Prostate gland (tissue), 2 donors: ENCODE results near the gene DNM3.

Source experiments
- CTCF ChIP-seq, 4 experiments: fragments of 200-600 bp in 2 of 4; fragments of 450-650 bp in 2 of 4; sonication (generic) in 2 of 4; IDR thresholded peaks; 1 replicate in 3 of 4; 2 replicates in 1 of 4; pipeline ENCODE4 v1.5.1; 2016 to 2019; ENCODE audit warnings: antibody characterized with exemption in 4 of 4, mild to moderate bottlenecking in 2 of 4, moderate library complexity in 2 of 4
- POLR2A ChIP-seq: fragments of 450-650 bp; IDR thresholded peaks from one replicate; pipeline ENCODE4 v1.6.1; 2016; ENCODE audit warnings: antibody characterized with exemption, mild to moderate bottlenecking
- POLR2AphosphoS5 ChIP-seq: sonication (generic); formaldehyde crosslinking; IDR thresholded peaks from one replicate; pipeline ENCODE4 v1.6.1; 2017; ENCODE audit warnings: antibody characterized with exemption

DNA sequence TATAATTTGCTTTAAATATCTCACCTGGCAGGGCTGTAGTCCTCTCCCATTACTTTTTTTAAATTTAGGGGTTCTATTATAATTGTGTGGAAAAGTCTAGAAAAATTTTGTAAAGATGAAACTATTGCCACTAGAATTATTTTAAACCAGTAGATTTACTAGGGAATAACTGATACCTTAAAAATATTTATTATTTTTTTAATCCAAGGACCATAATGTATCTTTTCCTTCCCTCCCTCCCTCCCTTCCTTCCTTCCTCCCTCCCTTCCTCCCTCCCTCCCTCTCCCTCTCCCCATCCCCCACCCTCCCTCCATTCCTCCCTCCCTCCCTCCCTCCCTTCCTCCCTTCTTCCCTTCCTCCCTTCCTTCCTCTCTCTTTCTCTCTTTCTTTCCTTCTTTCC lies 90.5 kb downstream of the DNM3 start:
- no peak for TF ChIP-seq CTCF (IDR thresholded peaks at IDR 0.05)
- no peak for TF ChIP-seq POLR2A
- TF ChIP-seq POLR2AphosphoS5, result no peak
